Hematopoietic multipotent progenitor cell (in vitro differentiated cells): Measurements from ENCODE around the gene CLOCK. TPM values are rescaled to one million over a fixed set of nuclear protein-coding genes. Genes with fewer than 3 reads are reported as not detected.

Source experiments
- DNase-seq, 3 donors: peaks; one replicate each; pipeline ENCODE4 v3.0.0-alpha.2; 2011 to 2015; ENCODE audit warnings: low read depth in 2 of 3, low spot score in 2 of 3
- total RNA-seq: library from RNA; depleted of rRNA; stranded (reverse); fragments of >200 nt; gene quantifications from one replicate; pipeline ENCODE4 v1.2.3, GENCODE V29; 2012

Gene CLOCK
- total RNA-seq, 1 donor: 6.2 TPM

DNA sequence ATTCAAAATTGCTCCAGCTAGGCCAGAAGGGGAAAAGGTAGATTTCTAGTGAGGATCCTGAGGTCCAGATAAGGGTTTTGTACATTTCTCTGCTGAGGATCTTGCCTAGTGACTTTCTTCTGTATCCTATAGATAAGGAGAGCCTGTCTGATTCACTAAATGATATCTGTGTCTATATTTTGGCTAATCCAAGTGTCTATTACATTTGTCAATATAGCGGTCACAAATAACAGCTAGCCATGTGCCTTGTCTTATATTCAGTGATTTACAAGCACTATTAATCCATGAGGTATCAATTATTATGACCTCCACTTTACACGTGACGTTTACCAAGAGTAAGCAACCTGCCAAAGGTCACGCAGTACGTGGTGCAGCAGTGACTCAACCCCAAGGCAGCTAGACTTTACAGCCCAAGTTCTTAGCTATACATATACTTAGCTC lies 109.3 kb downstream of the CLOCK start:
- no peak for DNase-seq

DNA sequence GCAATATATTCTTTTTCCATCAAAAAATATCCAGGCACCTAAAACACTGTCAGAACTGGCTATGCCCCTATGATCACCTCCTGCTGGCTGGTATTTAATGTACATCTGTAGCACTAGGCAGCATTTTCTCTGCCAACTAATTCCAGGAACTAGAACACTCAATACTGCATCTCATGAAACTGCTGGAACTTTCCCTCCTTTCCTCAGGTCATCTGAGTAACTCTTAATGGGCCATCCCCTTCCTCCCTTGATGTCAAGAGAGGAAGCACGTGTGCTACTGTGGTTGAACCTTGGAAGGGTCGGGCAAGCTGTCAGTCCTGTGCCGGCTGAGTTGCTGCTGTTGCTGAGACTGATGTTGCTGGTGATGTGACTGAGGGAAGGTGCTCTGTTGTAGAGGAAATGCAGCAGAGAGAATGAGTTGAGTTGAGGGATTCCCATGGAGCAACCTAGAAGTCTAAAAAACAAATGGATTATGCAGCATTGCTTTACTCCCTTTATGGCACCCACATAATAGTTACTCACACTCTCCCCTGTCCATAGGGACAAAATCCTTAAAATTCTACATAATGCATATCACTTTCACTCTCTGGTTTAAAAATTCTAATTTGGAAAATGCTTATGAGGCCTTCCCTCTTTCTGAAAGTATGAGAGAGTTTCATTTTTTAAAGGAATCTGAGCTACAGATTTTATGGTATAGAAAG lies 111.4 kb downstream of the CLOCK start:
- DNase-seq: peak in 2 of 3 donors; percentile 37 to 65

DNA sequence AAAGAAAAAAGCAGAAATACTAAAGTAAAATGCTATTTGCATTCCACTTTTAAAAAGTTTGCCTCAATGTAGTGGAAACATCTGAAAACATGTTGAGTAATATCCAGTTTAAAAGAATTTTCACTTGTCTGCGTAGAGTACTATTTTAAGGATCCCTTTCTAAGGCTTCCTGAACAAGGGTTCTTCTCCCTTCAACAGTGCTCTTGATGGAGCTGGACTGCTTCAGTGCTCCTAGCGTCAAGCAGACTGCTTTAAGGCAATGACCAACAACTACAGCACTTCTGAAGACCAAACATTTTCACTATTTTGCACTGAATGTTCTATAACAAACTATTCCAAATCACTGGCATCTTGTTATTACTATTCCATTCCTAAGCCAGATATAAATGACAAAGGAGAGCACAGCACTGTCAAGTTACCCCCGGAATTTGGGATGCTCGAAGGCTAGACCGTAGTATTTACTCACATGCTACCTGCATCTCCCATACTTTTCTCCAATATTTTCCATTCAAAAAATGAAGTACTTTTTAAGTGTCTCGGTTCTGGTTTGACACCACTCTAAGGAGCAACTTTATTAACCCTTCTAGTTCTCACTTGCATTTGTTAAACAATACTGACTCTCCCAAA lies 114.9 kb downstream of the CLOCK start:
- DNase-seq: no peak

DNA sequence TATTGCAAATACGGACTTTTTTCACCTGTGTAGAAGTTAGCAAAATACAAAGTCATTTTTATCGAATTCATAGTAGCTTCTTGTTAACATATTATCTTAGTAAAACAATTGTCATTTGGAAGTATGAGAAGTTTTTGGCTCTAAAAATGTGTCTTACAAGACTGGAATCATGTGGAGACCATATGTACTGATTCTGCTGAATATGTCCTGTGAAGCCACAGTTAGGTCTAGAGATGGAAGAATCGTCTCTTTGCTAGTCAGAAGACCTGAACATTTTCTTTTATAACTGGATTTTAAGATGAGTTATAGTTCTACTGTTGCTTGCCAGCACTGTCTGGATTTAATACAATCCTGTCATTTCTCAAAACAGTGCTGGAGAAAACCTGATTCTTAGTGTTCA lies 121.9 kb downstream of the CLOCK start:
- DNase-seq: no peak

DNA sequence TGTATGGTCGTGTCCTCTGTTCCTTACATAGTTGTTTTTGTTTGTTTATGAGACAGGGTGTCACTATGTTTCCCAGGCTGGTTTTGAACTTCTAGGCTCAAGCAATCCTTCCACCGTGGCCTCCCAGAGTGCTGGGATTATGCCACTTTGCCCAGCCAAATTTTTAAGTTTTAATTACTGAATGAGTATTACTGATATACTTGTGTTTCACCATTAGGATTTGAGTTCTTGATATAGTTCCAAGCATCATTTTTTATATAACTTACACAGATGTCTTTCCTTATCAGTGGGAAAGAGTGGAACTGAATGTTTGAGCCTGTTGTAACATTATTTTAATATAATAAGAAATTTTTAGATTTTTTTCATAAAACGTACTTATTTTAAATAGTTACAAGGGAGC lies 130.5 kb downstream of the CLOCK start:
- no peak for DNase-seq

DNA sequence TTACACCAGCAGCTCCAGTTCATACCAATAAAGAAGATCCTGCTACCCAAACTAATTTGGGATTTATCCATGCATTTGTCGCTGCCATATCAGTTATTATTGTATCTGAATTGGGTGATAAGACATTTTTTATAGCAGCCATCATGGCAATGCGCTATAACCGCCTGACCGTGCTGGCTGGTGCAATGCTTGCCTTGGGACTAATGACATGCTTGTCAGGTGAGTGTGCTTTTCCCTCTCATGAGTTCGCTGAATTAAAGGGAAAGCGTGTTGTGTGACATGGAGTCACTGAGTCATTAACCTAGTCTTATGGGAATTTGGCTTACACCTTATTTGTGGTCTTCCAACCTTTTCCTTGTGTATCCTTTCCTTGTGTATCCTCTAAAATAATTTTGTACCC lies 135.1 kb downstream of the CLOCK start:
- DNase-seq: no peak

DNA sequence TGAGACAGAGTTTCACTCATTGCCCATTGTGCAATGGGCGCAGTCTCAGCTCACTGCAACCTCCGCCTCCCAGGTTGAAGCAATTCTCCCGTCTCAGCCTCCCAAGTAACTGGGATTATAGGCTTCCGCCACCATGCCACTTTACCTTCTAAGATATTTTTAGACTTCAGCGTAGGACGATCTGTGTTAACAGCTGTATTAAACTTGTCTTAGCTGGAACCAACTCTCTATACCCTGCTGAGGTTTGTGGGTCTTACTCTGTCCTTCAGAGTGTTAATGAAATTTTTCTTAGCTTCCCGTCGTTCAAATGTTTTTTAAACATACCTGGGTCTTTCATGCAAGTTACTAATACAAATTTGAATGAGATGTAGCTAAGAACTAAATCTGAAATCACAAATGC lies 136.3 kb downstream of the CLOCK start:
- no peak for DNase-seq

DNA sequence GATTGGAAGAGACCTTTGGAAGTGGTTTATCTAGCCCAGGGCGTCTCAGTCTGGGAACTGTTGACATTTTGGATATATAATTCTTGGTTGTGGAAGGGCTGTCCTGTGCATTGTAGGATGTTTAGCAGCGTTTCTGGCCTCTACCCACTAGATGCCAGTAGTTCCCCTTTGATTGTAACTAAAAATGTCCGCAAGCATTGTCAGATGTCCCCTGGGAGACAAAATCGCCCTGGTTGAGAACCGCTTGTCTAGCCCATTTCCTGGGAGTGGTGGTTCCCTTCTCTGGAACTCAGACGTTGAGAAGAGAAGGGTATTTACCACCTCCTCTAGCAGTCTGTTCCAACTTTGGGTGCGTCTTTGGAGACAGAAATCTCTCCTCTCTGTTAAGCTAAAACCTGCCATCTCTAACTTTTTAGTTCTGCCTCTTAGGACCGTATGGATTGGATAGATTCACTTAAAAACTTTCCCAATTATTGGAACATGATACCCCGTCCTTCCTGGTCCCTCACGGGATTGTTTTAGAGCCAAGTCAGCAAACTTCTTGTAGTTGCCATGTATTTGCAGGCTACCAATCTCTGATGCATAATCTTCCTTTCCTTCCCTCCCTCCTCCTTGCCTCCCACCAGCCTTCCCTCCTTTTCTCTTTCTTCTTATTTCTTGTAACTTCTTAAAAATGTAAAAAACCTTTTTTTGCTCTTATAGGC lies 137.1 kb downstream of the CLOCK start:
- DNase-seq: peak in 1 of 3 donors; percentile 43

DNA sequence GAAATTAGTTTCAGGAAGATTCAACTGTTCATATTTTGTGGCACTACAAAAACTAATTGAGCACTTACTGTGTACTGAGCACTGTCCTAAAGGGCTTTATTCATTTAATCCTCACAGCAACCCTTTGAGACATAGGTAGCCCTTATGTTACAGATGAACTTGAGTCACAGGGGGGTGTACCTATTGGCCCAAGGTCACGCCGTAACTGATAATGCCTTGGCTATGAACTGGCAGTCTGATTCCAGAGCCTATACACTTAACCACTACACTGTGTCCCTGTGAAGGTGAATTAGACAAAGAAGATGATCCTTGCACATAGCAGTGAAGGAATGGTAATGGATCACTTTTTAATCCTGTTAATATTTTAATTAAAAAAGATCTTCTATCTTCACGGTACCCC lies 138.9 kb downstream of the CLOCK start:
- DNase-seq: no peak

DNA sequence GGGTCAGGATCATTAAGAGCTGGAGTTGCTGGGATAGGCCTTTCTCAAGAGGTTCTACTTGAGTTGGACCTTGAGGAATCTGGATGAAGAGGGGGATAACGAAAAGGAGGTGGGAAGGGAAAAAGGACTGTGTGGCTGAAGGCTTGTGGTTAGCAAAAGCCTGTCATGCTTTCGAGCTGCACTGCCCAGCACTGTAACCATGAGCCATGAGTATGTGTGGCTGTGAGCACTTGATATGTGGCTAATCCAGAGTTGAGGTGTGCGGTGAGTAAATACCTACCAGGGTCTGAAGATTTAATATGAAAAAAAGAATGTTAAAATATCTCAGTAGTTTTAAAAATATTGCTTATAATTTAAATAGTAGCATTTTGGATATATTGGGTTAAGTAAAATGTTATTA lies 139.6 kb downstream of the CLOCK start:
- DNase-seq: no peak

DNA sequence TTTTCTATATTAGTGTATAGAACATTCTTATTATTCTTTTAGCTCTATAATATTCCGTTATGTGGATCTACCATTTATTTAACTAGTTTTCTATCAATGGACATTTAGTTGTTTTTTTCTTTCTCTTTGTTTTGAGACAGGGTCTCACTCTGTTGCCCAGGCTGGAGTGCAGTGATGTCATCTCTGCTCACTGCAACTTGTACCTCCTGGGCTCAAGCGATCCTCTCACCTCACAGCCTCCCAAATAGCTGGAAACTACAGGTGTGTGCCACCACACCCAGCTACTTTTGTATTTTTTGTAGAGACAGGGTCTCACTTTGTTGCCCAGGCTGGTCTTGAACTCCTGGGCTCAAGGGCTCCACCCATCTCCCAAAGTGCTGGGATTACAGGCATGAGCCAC lies 140.2 kb downstream of the CLOCK start:
- no peak for DNase-seq

DNA sequence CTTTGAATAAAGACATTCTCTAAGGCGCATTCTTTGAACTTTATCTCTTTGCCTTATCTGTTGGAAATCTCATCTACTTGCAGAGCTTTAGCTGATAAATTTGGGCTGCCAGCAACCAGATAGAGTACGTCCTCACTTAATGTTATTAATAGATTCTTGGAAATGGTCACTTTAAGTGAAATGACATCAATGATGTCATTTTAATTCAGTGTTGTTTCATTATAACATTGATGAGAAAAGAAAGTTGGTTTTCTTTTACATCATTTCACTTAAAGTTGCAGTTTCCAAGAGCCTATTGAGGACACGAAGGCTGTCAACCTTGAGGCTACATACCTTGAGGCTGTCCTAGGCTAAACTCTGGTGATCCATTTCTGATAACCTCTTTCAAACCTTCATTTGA lies 141.6 kb downstream of the CLOCK start:
- DNase-seq: no peak

DNA sequence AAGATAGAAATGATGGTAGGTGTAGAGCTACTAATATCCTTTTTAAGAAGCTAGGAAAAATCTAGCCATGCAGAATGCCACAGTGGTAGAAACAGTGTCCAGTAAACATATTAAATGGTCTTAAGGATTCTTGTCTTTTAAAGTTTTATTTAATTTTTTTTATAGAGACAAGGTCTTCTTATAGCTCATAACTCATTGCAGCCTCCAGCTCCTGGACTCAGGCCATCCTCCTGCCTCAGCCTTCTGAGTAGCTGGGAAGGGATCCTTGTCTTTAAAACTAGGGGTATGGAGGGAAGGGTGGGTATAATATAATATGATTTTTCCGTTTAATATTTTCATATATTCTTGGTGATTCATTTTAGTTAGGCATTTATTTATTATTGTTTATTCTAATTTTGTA lies 147.1 kb downstream of the CLOCK start:
- no peak for DNase-seq

DNA sequence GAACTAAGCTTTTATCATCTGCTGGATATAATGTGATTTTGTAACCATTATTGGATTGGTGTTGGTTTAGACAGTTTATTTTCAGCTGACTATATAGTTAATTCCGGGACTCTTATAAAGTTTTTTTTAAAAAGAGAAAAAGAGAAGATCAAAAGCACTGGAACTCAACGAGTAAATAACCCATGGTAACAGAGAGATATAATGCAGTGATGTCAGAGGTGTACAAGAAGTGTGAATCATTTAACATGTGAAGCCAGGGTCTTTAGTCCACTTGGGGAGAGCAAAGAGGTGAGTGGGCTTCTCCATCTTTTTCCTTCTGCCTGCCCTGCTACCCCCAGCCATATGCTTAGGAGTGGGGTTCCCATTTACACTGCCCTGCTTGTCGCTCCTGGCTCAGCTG lies 147.7 kb downstream of the CLOCK start:
- DNase-seq: no peak

DNA sequence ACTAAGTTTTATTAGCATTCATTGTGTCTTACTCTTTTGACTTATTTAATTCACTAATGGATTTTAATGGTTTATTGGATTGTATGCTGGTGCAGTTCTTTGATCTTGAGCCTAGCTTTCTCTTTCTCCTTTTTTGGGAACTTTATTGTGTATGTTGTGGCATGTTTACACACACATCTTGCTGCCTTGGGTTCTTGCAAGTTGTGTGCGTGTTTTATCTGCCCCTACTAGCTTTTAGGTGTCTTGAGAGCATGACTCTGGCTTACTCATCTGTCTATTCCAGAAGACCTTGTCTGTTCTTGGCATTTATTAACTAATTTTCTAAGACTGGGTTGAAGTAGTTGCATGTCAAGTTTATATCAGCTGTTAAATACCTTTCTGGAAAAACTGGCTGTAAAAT lies 148.2 kb downstream of the CLOCK start:
- no peak for DNase-seq

DNA sequence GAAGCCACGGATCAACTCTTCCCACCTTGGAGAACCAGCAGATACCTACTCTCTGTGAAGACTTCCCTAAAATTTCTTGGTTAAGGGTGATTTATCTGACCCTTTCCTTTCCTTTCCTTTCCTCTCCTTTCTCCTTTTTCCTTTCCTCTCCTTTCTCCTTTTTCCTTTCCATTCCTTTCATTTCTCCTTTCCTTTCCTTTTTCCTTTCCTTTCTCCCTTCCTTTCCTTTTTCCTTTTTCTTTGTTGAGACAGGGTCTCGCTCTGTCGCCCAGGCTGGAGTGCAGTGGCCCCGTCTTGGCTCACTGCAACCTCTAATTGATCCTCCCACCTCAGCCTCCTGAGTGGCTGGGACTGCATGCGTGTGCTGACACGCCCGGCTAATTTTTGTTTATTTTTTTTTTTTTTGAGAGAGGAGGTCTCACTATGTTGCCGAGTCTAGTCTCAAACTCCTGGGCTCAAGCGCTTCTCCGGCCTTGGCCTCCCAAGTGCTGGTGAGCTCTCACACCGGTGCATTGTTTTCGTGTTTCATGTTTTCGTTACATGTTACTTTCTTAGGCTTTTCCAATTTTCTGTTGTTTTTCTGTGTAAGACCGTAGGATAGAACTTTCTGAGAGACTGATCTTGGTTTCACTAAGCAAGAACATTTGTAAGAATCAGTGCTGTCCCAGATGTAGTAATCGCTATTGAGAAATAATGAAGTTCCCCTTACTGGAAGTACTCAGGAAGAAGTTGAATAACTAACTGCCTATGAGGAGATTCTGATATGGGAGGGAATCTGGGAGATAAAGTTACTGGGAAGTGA lies 149.0 kb downstream of the CLOCK start:
- peak in 1 of 3 donors; percentile 20 for DNase-seq

DNA sequence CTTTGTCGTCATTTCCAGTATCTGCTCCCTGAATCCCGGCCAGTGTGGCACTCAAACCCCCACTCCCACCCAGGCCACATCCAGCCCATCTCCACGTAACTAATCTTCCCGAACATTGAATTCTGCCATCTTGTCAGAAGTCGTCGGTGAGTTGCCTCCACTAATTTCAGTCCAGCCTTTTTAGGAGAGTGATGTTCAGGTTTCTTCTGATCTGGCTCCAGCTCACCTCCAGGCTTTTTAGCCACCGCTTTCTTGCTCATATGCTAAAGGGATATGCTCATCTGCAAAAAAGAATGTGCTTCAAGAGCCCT lies 149.6 kb downstream of the CLOCK start:
- DNase-seq: no peak

DNA sequence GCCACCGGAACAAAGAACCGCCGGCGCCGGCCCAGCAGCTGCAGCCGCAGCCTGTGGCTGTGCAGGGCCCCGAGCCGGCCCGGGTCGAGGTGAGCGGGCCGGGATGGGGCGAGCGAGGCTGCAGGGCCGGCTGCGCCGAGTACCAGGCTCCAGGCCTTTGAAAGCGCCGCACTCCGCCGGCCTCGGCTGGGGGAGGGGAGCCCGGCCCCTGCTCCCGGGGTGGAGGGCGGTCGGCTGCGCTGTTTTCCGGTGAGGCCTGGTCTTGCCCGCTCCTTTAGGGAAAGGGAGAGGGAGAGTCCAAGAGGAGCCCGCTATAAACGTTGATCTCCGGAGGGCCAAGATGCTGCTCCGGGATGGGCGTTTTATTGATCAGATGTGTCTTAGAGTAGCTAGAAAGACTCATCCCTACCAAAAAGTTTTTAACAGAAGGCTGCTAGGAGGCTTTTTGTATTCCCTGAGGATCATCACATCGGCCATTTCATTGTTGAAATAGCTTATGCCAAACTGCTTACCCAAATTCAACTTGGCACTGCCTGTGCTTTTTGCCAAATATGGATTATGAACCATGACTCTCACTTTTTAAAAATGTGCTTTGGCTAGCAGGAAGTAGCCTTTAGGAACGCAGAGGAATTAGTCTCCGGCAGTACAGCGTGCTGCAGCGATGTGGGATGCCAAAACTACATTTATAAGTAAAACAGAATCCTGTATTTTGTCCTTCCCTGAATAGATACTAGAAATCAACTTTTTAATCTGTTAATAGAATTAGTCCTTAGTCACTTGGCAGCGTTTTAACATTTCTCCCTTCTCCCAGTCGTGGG lies 150.2 kb downstream of the CLOCK start:
- DNase-seq: peak in 1 of 3 donors; percentile 18

DNA sequence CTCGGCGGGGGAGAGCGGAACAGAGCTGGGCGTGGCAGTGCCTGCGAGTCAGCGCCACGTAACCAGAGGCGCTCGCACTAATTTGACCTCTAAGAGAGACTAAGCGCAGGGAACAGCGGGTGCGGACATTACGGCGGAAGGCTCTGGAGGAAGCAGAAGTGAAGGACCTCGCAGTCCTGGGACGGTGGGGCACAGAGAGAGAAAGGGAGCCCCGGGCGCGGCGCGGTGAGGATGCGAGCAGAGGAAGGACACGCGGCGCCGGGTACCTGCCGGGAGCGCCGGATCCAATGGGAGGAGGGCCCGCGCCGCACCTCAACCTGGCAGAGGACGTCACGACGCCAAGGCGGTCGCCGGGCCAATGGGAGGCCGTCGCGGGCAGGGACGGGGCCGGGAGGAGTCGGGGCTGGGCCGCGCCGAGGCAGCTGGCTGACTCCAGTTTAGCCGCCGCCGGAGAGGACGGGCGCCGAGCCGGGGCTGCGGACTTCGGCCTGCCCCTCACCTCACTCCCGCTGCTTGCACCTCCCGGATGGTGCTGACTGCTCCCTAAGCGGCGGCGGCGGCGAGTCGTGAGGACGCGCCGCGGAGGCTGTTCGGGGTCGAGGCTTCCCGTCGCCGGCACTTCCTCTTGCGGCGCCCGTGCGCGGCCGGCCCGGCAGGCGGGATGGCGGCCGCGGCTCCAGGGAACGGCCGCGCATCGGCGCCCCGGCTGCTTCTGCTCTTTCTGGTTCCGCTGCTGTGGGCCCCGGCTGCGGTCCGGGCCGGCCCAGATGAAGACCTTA lies 151.0 kb downstream of the CLOCK start, which contains the start of gene TMEM165:
Gene TMEM165 (plus strand): TSS at position 429 of the 779 bp plus-strand sequence. CDS start 233 bp downstream, at position 662.
- DNase-seq: peak; percentile 78 to 93 (median 90)

DNA sequence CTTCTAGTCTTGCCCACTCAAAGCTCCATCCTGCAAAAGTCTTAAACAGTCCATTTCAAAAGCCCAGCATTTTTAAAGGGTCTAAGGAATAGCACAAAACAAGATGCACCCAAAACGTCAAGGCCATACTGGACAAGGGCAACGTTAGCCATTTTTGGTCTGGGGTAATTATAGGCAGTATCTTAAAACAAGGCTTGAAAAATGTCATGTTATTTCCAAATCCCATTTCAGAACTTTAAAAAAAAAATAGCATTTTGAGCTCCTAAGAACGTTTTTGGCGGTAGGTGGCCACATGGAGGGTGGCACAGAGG lies 151.5 kb downstream of the CLOCK start:
- no peak for DNase-seq
